ENCODE results near the gene ABL1. TPM values are rescaled to one million over a fixed set of nuclear protein-coding genes. Genes with fewer than 3 reads are reported as not detected.
A peak's percentile ranks its signal among the peaks of the same experiment; 100 is the strongest.

Gene ABL1
- polyA plus RNA-seq, 1 of the 3 experiments (the other 2 are of a cell fraction), result 24.6 TPM

DNA sequence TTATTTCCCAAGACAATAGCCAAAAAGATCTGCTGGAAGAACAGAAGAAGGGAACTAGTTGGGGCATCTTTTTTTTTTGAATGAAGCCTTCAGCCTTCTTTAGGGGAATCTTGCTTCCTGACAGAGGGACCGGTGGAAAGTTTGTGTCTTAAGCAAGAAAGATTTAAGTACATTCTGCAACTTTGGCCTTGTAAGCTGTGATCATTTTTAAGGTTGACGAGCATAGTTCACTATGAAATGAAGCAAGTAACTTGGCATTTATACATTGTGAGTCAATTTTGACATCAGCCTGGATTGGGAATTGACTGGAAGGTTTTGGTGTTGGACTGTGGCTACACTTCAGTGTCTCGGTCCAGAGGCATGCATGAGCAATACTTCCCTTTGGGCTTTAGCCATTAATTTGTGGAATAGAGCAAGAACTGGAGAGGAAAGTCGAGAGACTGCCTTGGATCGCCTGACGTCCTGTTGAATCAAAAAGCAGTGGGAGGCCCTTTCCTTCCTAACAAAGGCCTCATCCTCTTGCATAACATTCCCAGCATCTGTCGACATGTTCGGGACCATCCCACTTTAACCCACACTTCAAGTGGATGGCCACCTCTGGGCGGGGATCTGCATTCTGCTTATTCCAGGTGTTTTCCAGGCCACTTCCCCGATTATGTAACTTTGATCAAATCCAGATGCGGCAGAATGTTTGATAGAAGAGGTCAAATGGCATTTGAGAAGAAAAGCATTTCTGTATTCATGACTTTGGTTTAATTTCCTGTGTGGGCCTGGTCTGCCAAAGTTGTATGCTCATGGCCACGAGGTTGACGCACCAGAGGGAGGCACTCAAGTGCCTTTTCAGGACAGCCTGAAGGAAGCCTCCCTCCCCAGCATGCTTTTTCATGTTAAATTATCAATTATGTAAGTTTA, 12.5 kb downstream of the ABL1 start:
- Histone ChIP-seq H3K36me3 (replicated peaks in 1 of 2; ENCODE audit: control insufficient read depth in 1 of 2, insufficient read depth in 2 of 2, low read length in 1 of 2) (no peaks in the 10 kb centered on the region), H3K27ac (ENCODE audit: low read depth in 2 of 2, low read length in 1 of 2) (peak overlapping the region; percentile 87 to 99), H2AFZ (ENCODE audit: low read depth) (no peak overlapping the region), H3K9me2 (no peaks in the 10 kb centered on the region), H3K4me1 (ENCODE audit: control insufficient read depth in 1 of 2, insufficient read depth in 2 of 2, low read depth in 1 of 2, low read length in 1 of 2) (peaks cover 35 to 63% of the 10 kb centered on the region in 2 experiments), H3K27me3 (ENCODE audit: insufficient read depth) (no peaks in the 10 kb centered on the region), H3K9me3 (no peaks in the 10 kb centered on the region), H3K9ac (peak overlapping the region; percentile 86), H3K79me2 (ENCODE audit: insufficient read depth) (peaks cover 75% of the 10 kb centered on the region), H3F3A (replicated peaks; ENCODE audit: insufficient read depth) (peaks cover 64% of the 10 kb centered on the region), H3K4me3 (ENCODE audit: low read depth in 2 of 2, low read length in 1 of 2) (peak overlapping the region in 1 of 2 experiments; percentile 55; a peak in 2 of 4 replicates), H4K20me1 (ENCODE audit: insufficient read depth) (peaks cover 50% of the 10 kb centered on the region), H3K4me2 (peak overlapping the region; percentile 74)
- DNase-seq, result peak; percentile 45
- POLR2A ChIA-PET, result no interaction called here
- WGBS (ENCODE audit: low lambda C conversion rate), result 13% methylated on average over 13 of the region's 13 CpGs
- CTCF ChIA-PET, result interaction anchor here (1.2 kb wide), 1 partner anchor 16 kb away, joined by 3 read pairs; no protein-coding TSS in a partner anchor
- TF ChIP-seq NRF1 (IDR thresholded peaks at IDR 0.05; ENCODE audit: low read depth, low read length), result no peak
- TF ChIP-seq TEAD4 (IDR thresholded peaks at IDR 0.05; ENCODE audit: borderline replicate concordance, insufficient read depth), result 0 out of 2 replicates have a peak, but pooled peaks have one; percentile 54
- no peak for TF ChIP-seq MXI1 (IDR thresholded peaks at IDR 0.05; ENCODE audit: low read depth, low read length)
- no peak for TF ChIP-seq ELF1 (IDR thresholded peaks at IDR 0.05)
- no peak for TF ChIP-seq YY1 (IDR thresholded peaks at IDR 0.05; ENCODE audit: low read depth)
- TF ChIP-seq RAD21 (IDR thresholded peaks at IDR 0.05; ENCODE audit: low read length), result no peak
- peak; percentile 95 for TF ChIP-seq TCF12 (IDR thresholded peaks at IDR 0.05)
- TF ChIP-seq NFIC (IDR thresholded peaks at IDR 0.05; ENCODE audit: borderline replicate concordance), result peak; percentile 80
- TF ChIP-seq TAF1 (IDR thresholded peaks at IDR 0.05; ENCODE audit: borderline replicate concordance, low read depth, low read length), result no peak; the same call in 1 of the 2 replicates
- peak; percentile 45; the same call in 1 of the 2 replicates for TF ChIP-seq RXRA (IDR thresholded peaks at IDR 0.05; ENCODE audit: borderline replicate concordance, low read depth)
- no peak for TF ChIP-seq GATA2 (CRISPR knock-in tag; IDR thresholded peaks at IDR 0.05)
- peak; percentile 62; the same call in 1 of the 2 replicates for TF ChIP-seq FOSL2 (IDR thresholded peaks at IDR 0.05; ENCODE audit: borderline replicate concordance, low read depth)
- no peak for TF ChIP-seq CHD2 (IDR thresholded peaks at IDR 0.05; ENCODE audit: low read length, partially characterized antibody)
- peak in 1 of 2 experiments; percentile 63; a peak in 2 of 4 replicates for TF ChIP-seq EP300 (IDR thresholded peaks at IDR 0.05; ENCODE audit: borderline replicate concordance in 1 of 2, low read depth in 1 of 2, low read length in 1 of 2)
- peak; percentile 50 for TF ChIP-seq JUND (IDR thresholded peaks at IDR 0.05)
- TF ChIP-seq, protein P1, sequence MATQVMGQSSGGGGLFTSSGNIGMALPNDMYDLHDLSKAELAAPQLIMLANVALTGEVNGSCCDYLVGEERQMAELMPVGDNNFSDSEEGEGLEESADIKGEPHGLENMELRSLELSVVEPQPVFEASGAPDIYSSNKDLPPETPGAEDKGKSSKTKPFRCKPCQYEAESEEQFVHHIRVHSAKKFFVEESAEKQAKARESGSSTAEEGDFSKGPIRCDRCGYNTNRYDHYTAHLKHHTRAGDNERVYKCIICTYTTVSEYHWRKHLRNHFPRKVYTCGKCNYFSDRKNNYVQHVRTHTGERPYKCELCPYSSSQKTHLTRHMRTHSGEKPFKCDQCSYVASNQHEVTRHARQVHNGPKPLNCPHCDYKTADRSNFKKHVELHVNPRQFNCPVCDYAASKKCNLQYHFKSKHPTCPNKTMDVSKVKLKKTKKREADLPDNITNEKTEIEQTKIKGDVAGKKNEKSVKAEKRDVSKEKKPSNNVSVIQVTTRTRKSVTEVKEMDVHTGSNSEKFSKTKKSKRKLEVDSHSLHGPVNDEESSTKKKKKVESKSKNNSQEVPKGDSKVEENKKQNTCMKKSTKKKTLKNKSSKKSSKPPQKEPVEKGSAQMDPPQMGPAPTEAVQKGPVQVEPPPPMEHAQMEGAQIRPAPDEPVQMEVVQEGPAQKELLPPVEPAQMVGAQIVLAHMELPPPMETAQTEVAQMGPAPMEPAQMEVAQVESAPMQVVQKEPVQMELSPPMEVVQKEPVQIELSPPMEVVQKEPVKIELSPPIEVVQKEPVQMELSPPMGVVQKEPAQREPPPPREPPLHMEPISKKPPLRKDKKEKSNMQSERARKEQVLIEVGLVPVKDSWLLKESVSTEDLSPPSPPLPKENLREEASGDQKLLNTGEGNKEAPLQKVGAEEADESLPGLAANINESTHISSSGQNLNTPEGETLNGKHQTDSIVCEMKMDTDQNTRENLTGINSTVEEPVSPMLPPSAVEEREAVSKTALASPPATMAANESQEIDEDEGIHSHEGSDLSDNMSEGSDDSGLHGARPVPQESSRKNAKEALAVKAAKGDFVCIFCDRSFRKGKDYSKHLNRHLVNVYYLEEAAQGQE (IDR thresholded peaks at IDR 0.05; ENCODE audit: low read depth, low read length), result 0 out of 2 replicates have a peak, but pooled peaks have one; percentile 36
- TF ChIP-seq, protein P2, sequence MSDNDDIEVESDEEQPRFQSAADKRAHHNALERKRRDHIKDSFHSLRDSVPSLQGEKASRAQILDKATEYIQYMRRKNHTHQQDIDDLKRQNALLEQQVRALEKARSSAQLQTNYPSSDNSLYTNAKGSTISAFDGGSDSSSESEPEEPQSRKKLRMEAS (IDR thresholded peaks at IDR 0.05; ENCODE audit: low read depth), result peak; percentile 62
- TF ChIP-seq RFX5 (IDR thresholded peaks at IDR 0.05; ENCODE audit: low read length), result no peak
- no peak for TF ChIP-seq POLR2AphosphoS5 (IDR thresholded peaks at IDR 0.05; ENCODE audit: low read depth, low read length)
- 0 out of 2 replicates have a peak, but pooled peaks have one; percentile 27 for TF ChIP-seq SIN3A (IDR thresholded peaks at IDR 0.05; ENCODE audit: borderline replicate concordance, low read depth, low read length)
- TF ChIP-seq MEF2A (IDR thresholded peaks at IDR 0.05; ENCODE audit: borderline replicate concordance, low read depth), result no peak
- no peak for TF ChIP-seq FOXM1 (IDR thresholded peaks at IDR 0.05; ENCODE audit: low read depth)
- TF ChIP-seq EZH2phosphoT487 (IDR thresholded peaks at IDR 0.05; ENCODE audit: borderline replicate concordance, low read depth), result no peak
- TF ChIP-seq RCOR1 (IDR thresholded peaks at IDR 0.05; ENCODE audit: low read length), result no peak
- peak; percentile 12; the same call in 1 of the 2 replicates for TF ChIP-seq GABPA (IDR thresholded peaks at IDR 0.05; ENCODE audit: low read depth)
- TF ChIP-seq, protein P3, sequence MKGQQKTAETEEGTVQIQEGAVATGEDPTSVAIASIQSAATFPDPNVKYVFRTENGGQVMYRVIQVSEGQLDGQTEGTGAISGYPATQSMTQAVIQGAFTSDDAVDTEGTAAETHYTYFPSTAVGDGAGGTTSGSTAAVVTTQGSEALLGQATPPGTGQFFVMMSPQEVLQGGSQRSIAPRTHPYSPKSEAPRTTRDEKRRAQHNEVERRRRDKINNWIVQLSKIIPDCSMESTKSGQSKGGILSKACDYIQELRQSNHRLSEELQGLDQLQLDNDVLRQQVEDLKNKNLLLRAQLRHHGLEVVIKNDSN (IDR thresholded peaks at IDR 0.05; ENCODE audit: borderline replicate concordance, low read depth), result no peak; the same call in 1 of the 2 replicates
- TF ChIP-seq, protein P4, sequence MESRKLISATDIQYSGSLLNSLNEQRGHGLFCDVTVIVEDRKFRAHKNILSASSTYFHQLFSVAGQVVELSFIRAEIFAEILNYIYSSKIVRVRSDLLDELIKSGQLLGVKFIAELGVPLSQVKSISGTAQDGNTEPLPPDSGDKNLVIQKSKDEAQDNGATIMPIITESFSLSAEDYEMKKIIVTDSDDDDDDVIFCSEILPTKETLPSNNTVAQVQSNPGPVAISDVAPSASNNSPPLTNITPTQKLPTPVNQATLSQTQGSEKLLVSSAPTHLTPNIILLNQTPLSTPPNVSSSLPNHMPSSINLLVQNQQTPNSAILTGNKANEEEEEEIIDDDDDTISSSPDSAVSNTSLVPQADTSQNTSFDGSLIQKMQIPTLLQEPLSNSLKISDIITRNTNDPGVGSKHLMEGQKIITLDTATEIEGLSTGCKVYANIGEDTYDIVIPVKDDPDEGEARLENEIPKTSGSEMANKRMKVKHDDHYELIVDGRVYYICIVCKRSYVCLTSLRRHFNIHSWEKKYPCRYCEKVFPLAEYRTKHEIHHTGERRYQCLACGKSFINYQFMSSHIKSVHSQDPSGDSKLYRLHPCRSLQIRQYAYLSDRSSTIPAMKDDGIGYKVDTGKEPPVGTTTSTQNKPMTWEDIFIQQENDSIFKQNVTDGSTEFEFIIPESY (IDR thresholded peaks at IDR 0.05; ENCODE audit: borderline replicate concordance, low read depth), result no peak

Measured in SK-N-SH (cell line).